Measurements from ENCODE around the gene TTLL13. TPM values are rescaled to one million over a fixed set of nuclear protein-coding genes. Genes with fewer than 3 reads are reported as not detected.

TTLL13 gene
- total RNA-seq (2014; rRNA removed; shearing (Covaris generic)), result not detected in 2 replicates

- DNase-seq (ENCODE audit: low spot score), result peak; percentile 72
These were observed at the start of gene TTLL13 for GRCh38 chr15:90249203-90249863. Gene TTLL13, plus strand, starts transcription at chr15:90249556. Its CDS starts 1,075 bp downstream, at chr15:90250631.

GRCh38 chr15:90200534-90201129 is 48.7 kb upstream of the TTLL13 start:
- no peak for DNase-seq (ENCODE audit: low spot score)

GRCh38 chr15:90201130-90201943 is 48.0 kb upstream of the TTLL13 start, which contains the start of gene SEMA4B:
Gene SEMA4B, plus strand, starts transcription at chr15:90201330. Its CDS starts 249 bp downstream, at chr15:90201579.
- DNase-seq (ENCODE audit: low spot score), result no peak

- no peak for DNase-seq (ENCODE audit: low spot score)
These were observed 47.4 kb upstream of the TTLL13 start for GRCh38 chr15:90201944-90202375.

GRCh38 chr15:90202929-90203328 is 46.4 kb upstream of the TTLL13 start:
- DNase-seq (ENCODE audit: low spot score), result no peak

GRCh38 chr15:90203473-90203872 is 45.9 kb upstream of the TTLL13 start:
- no peak for DNase-seq (ENCODE audit: low spot score)

GRCh38 chr15:90203922-90204321 is 45.4 kb upstream of the TTLL13 start:
- peak; percentile 32 for DNase-seq (ENCODE audit: low spot score)

- no peak for DNase-seq (ENCODE audit: low spot score)
These were observed 44.1 kb upstream of the TTLL13 start for GRCh38 chr15:90205050-90205848.

- DNase-seq (ENCODE audit: low spot score), result no peak
These were observed 43.5 kb upstream of the TTLL13 start for GRCh38 chr15:90205886-90206285.

GRCh38 chr15:90207252-90207651 is 42.1 kb upstream of the TTLL13 start:
- DNase-seq (ENCODE audit: low spot score), result no peak

- DNase-seq (ENCODE audit: low spot score), result no peak
These were observed 41.0 kb upstream of the TTLL13 start for GRCh38 chr15:90208356-90208755.

- peak; percentile 44 for DNase-seq (ENCODE audit: low spot score)
These were observed 39.8 kb upstream of the TTLL13 start for GRCh38 chr15:90209591-90209990.

GRCh38 chr15:90210593-90210992 is 38.8 kb upstream of the TTLL13 start:
- DNase-seq (ENCODE audit: low spot score), result no peak

GRCh38 chr15:90211009-90211408 is 38.3 kb upstream of the TTLL13 start:
- DNase-seq (ENCODE audit: low spot score), result no peak

- DNase-seq (ENCODE audit: low spot score), result peak; percentile 93
These were observed 37.8 kb upstream of the TTLL13 start for GRCh38 chr15:90211440-90212143.

- DNase-seq (ENCODE audit: low spot score), result no peak
These were observed 36.9 kb upstream of the TTLL13 start for GRCh38 chr15:90212221-90213098.

GRCh38 chr15:90213122-90213817 is 36.1 kb upstream of the TTLL13 start:
- no peak for DNase-seq (ENCODE audit: low spot score)

GRCh38 chr15:90213818-90214204 is 35.5 kb upstream of the TTLL13 start:
- no peak for DNase-seq (ENCODE audit: low spot score)

GRCh38 chr15:90214553-90215196 is 34.7 kb upstream of the TTLL13 start:
- DNase-seq (ENCODE audit: low spot score), result no peak
